ENCODE measurements around the gene NUDCD3. TPM values are rescaled to one million over a fixed set of nuclear protein-coding genes. Genes with fewer than 3 reads are reported as not detected.

NUDCD3 gene
- total RNA-seq, 1 donor from 2014 or later: 35.4 TPM

- Histone ChIP-seq H3K4me1 (no peaks in the 10 kb centered on the region), H3K9me3 (ENCODE audit: low read depth) (no peaks in the 10 kb centered on the region), H3K27ac (no peak overlapping the region), H3K27me3 (no peaks in the 10 kb centered on the region), H3K4me3 (no peak overlapping the region), H4K20me1 (ENCODE audit: low read depth) (peaks cover 3% of the 10 kb centered on the region), H3K9ac (no peak overlapping the region), H3K36me3 (no peaks in the 10 kb centered on the region), H3K79me2 (ENCODE audit: low read depth) (no peaks in the 10 kb centered on the region), H3F3A (ENCODE audit: low read depth) (no peaks in the 10 kb centered on the region), H2AFZ (replicated peaks) (no peak overlapping the region), H3K4me2 (no peak overlapping the region)
- no peak for DNase-seq (ENCODE audit: low spot score)
- Mint-ChIP-seq H3K4me3 (no peak overlapping the region), H3K36me3 (peaks cover 12% of the 10 kb centered on the region), H3K27ac (no peak overlapping the region), H3K9me3 (no peaks in the 10 kb centered on the region), H3K4me1 (peaks cover 6% of the 10 kb centered on the region), H3K27me3 (ENCODE audit: insufficient read depth, low read depth) (peaks cover 2% of the 10 kb centered on the region)
- TF ChIP-seq EZH2 (IDR thresholded peaks at IDR 0.05) (no peak), EZH2phosphoT487 (IDR thresholded peaks at IDR 0.05) (no peak), CTCF (IDR thresholded peaks at IDR 0.05) (no peak)
Measured at GRCh38 chr7:44394636-44395035, 95.8 kb downstream of the NUDCD3 start.

GRCh38 chr7:44394112-44394447 is 96.4 kb downstream of the NUDCD3 start:
- Mint-ChIP-seq H3K4me1 (peaks cover 6% of the 10 kb centered on the region), H3K27me3 (ENCODE audit: insufficient read depth, low read depth) (peaks cover 2% of the 10 kb centered on the region), H3K9me3 (no peaks in the 10 kb centered on the region), H3K36me3 (peaks cover 10% of the 10 kb centered on the region), H3K4me3 (no peak overlapping the region), H3K27ac (no peak overlapping the region)
- H3K27me3 ChIP-seq: no peaks in the 10 kb centered on the region
- peaks cover 3% of the 10 kb centered on the region for H4K20me1 ChIP-seq (ENCODE audit: low read depth)
- no peaks in the 10 kb centered on the region for H3K4me1 ChIP-seq
- H3K4me3 ChIP-seq: no peak overlapping the region
- no peak overlapping the region for H3K4me2 ChIP-seq
- H3K36me3 ChIP-seq: no peaks in the 10 kb centered on the region
- no peak overlapping the region for H3K9ac ChIP-seq
- no peak for TF ChIP-seq EZH2 (IDR thresholded peaks at IDR 0.05)
- TF ChIP-seq EZH2phosphoT487 (IDR thresholded peaks at IDR 0.05): no peak
- no peak for TF ChIP-seq CTCF (IDR thresholded peaks at IDR 0.05)
- H3K9me3 ChIP-seq (ENCODE audit: low read depth): no peaks in the 10 kb centered on the region
- no peak for DNase-seq (ENCODE audit: low spot score)
- H3K79me2 ChIP-seq (ENCODE audit: low read depth): no peaks in the 10 kb centered on the region
- no peaks in the 10 kb centered on the region for H3F3A ChIP-seq (ENCODE audit: low read depth)
- no peak overlapping the region for H3K27ac ChIP-seq
- H2AFZ ChIP-seq (replicated peaks): no peak overlapping the region

GRCh38 chr7:44393238-44394111 is 97.0 kb downstream of the NUDCD3 start:
- Histone ChIP-seq H2AFZ (replicated peaks) (no peak overlapping the region), H4K20me1 (ENCODE audit: low read depth) (peaks cover 3% of the 10 kb centered on the region), H3K4me3 (no peak overlapping the region), H3K36me3 (no peaks in the 10 kb centered on the region), H3K27me3 (no peaks in the 10 kb centered on the region), H3K4me1 (no peaks in the 10 kb centered on the region), H3K9ac (no peak overlapping the region), H3F3A (ENCODE audit: low read depth) (no peaks in the 10 kb centered on the region), H3K27ac (no peak overlapping the region), H3K9me3 (ENCODE audit: low read depth) (no peaks in the 10 kb centered on the region), H3K79me2 (ENCODE audit: low read depth) (no peaks in the 10 kb centered on the region), H3K4me2 (no peak overlapping the region)
- Mint-ChIP-seq H3K4me3 (no peak overlapping the region), H3K4me1 (peaks cover 3% of the 10 kb centered on the region), H3K36me3 (peaks cover 10% of the 10 kb centered on the region), H3K27me3 (ENCODE audit: insufficient read depth, low read depth) (peaks cover 2% of the 10 kb centered on the region), H3K9me3 (no peaks in the 10 kb centered on the region), H3K27ac (no peak overlapping the region)
- TF ChIP-seq EZH2phosphoT487 (IDR thresholded peaks at IDR 0.05) (no peak), CTCF (IDR thresholded peaks at IDR 0.05) (no peak), EZH2 (IDR thresholded peaks at IDR 0.05) (no peak)
- no peak for DNase-seq (ENCODE audit: low spot score)
